Measurements from ENCODE around the gene PTPRK.

- TF ChIP-seq CTCF (optimal IDR thresholded peaks at IDR 0.05 in 1 of 3, IDR thresholded peaks at IDR 0.05 in 1 of 3, conservative IDR thresholded peaks at IDR 0.05 in 1 of 3; ENCODE audit: extremely low read depth in 1 of 3, insufficient read depth in 2 of 3, low read length in 3 of 3) (no peak), EZH2 (IDR thresholded peaks at IDR 0.05; ENCODE audit: low read length) (no peak)
These were observed 105.0 kb downstream of the PTPRK start for GRCh38 chr6:128415387-128415786.

Measured in keratinocyte (primary cell).